GM12878 (cell line): ENCODE measurements around the gene MEIS1. TPM values are rescaled to one million over a fixed set of nuclear protein-coding genes. Genes with fewer than 3 reads are reported as not detected.

Experiments used
- BACH1 ChIP-seq: fragments of 450-650 bp; IDR thresholded peaks from 2 replicates; pipeline ENCODE4 v1.6.1; 2017; ENCODE audit warnings: mild to moderate bottlenecking, borderline replicate concordance
- GATAD2B ChIP-seq: fragments of 450-650 bp; conservative IDR thresholded peaks from 2 replicates; pipeline ENCODE4 v1.6.1; 2017; ENCODE audit warnings: low read depth, mild to moderate bottlenecking, moderate library complexity
- MXI1 ChIP-seq: fragments of 150-350 bp; IDR thresholded peaks from 2 replicates; pipeline ENCODE4 v1.6.1; 2011; ENCODE audit warnings: low read depth, mild to moderate bottlenecking, inconsistent platforms, low read length, improper control_type of control experiment
- polyA plus RNA-seq, 11 experiments: library from polyadenylated mRNA; depleted of rRNA in 4 of 11; unstranded in 6 of 11; stranded (reverse) in 5 of 11; fragments of >200 nt; fragmentation: Nextera tagmentation in 4 of 11; fragmentation: Illumina TruSeq in 1 of 11; extraction: Ambion mirVana in 4 of 11; extraction: Trizol in 1 of 11; gene quantifications; 1 replicate in 1 of 11; 2 replicates in 10 of 11; pipeline versions ENCODE4 v1.2.1 to v1.2.3, GENCODE V29; 2011 to 2016; ENCODE audit warnings: inconsistent platforms in 2 of 11, missing spikeins in 2 of 11, low read depth in 1 of 11
- total RNA-seq, 4 experiments: library from RNA; depleted of rRNA in 3 of 4; stranded (reverse); fragments of >200 nt in 3 of 4; fragmentation: Illumina TruSeq in 1 of 4; extraction: Trizol in 1 of 4; gene quantifications; 2 replicates each; pipeline versions ENCODE4 v1.2.1 to v1.2.3, GENCODE V29; 2013 to 2021

Gene MEIS1
- total and polyA plus RNA-seq, 10 of the 15 experiments (the other 5 are each of a cell fraction or from before 2014, with no cell fraction given): 0.04 to 0.31 (median 0.14) TPM; not detected in 6

DNA sequence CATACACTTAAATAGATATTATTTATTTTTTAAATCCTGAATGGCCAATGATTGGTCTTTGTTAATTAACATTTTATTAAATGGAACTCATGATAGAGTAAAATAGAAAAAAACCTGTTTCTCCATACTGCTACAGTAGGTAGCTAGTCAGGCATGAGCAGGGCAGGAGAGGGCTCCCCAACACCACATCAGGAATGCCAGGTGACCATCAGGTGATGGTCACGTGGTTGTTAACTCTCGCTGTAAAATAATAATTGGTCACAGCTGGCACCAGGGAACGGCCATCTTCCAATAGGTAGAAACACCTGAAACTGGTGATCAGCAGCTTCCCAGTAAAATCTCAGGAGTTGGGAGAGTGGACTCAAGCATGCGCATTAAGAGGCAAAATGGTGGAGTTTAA lies 172.2 kb downstream of the MEIS1 start (continued):
- no peak for TF ChIP-seq GATAD2B
- no peak for TF ChIP-seq MXI1
- no peak for TF ChIP-seq BACH1
